HepG2 (cell line): ENCODE data around the gene ST6GALNAC4. TPM values are rescaled to one million over a fixed set of nuclear protein-coding genes. Genes with fewer than 3 reads are reported as not detected.

Source experiments
- EP300 ChIP-seq, 3 experiments: sonication (generic) in 1 of 3; formaldehyde crosslinking in 1 of 3; IDR thresholded peaks; 2 replicates each; pipeline versions ENCODE4 v1.5.1 to v1.6.1; 2011 to 2020; ENCODE audit warnings: low read depth in 2 of 3, low read length in 2 of 3, borderline replicate concordance in 1 of 3, improper control_type of control experiment in 1 of 3, mild to moderate bottlenecking in 1 of 3, missing genetic modification reagents in 1 of 3, moderate library complexity in 1 of 3
- HOXA3 ChIP-seq: sonication (generic); formaldehyde crosslinking; IDR thresholded peaks from 2 replicates; pipeline ENCODE4 v1.5.0; 2020; ENCODE audit warnings: missing genetic modification reagents
- MATR3 ChIP-seq: sonication (generic); formaldehyde crosslinking; IDR thresholded peaks from 2 replicates; pipeline ENCODE4 v1.4.0; 2020; ENCODE audit warnings: missing genetic modification reagents
- MYC ChIP-seq: sonication (generic); formaldehyde crosslinking; IDR thresholded peaks from 2 replicates; pipeline ENCODE4 v1.9.0; 2021; ENCODE audit warnings: missing genetic modification reagents, borderline replicate concordance
- NCOA2 ChIP-seq: sonication (generic); formaldehyde crosslinking; IDR thresholded peaks from 2 replicates; pipeline ENCODE4 v1.8.0; 2022; ENCODE audit warnings: inconsistent platforms
- NCOA5 ChIP-seq: sonication (generic); formaldehyde crosslinking; IDR thresholded peaks from 2 replicates; pipeline ENCODE4 v1.4.0; 2020; ENCODE audit warnings: missing genetic modification reagents
- ZNF136 ChIP-seq: sonication (generic); formaldehyde crosslinking; IDR thresholded peaks from 2 replicates; pipeline ENCODE4 v1.8.1; 2022; ENCODE audit warnings: low read depth, mild to moderate bottlenecking, moderate library complexity, missing genetic modification reagents
- ZNF138 ChIP-seq: sonication (generic); formaldehyde crosslinking; IDR thresholded peaks from 2 replicates; pipeline ENCODE4 v1.5.0; 2020; ENCODE audit warnings: mild to moderate bottlenecking, low read depth, missing genetic modification reagents
- ZNF17 ChIP-seq: sonication (generic); formaldehyde crosslinking; IDR thresholded peaks from 2 replicates; pipeline ENCODE4 v1.5.0; 2020; ENCODE audit warnings: mild to moderate bottlenecking, missing genetic modification reagents
- ZNF343 ChIP-seq: sonication (generic); formaldehyde crosslinking; IDR thresholded peaks from 2 replicates; pipeline ENCODE4 v1.4.0; 2020; ENCODE audit warnings: mild to moderate bottlenecking, missing genetic modification reagents
- ZNF768 ChIP-seq: sonication (generic); formaldehyde crosslinking; IDR thresholded peaks from 2 replicates; pipeline ENCODE4 v1.4.0; 2020; ENCODE audit warnings: missing genetic modification reagents
- polyA plus RNA-seq, 8 experiments: library from polyadenylated mRNA; depleted of rRNA in 3 of 8; stranded (reverse) in 7 of 8; unstranded in 1 of 8; fragments of >200 nt; fragmentation: Illumina TruSeq in 4 of 8; extraction: Trizol in 4 of 8; gene quantifications; 2 replicates each; pipeline versions ENCODE4 v1.2.1 to v1.2.3, GENCODE V29; 2011 to 2016; ENCODE audit warnings: low read depth in 4 of 8, missing spikeins in 1 of 8, mixed read lengths in 1 of 8; ENCODE audit not compliant: insufficient read depth in 1 of 8
- total RNA-seq, 5 experiments: library from RNA; depleted of rRNA; stranded (reverse); fragments of >200 nt; fragmentation: Illumina TruSeq; extraction: Trizol; gene quantifications; 2 replicates each; pipeline ENCODE4 v1.2.3, GENCODE V29; 2016; ENCODE audit warnings: low read depth in 1 of 5
- TF ChIP-seq, protein P1 (sequence below): sonication (generic); formaldehyde crosslinking; IDR thresholded peaks from 2 replicates; pipeline ENCODE4 v1.4.0; 2020; ENCODE audit warnings: missing genetic modification reagents
- TF ChIP-seq, protein P2 (sequence below): sonication (generic); formaldehyde crosslinking; IDR thresholded peaks from 2 replicates; pipeline ENCODE4 v1.5.0; 2020; ENCODE audit warnings: missing genetic modification reagents
- TF ChIP-seq, protein P3 (sequence below): sonication (generic); formaldehyde crosslinking; IDR thresholded peaks from 2 replicates; pipeline ENCODE4 v1.9.0; 2021; ENCODE audit warnings: missing genetic modification reagents, borderline replicate concordance
- TF ChIP-seq, protein P4 (sequence below): sonication (generic); formaldehyde crosslinking; IDR thresholded peaks from 2 replicates; pipeline ENCODE4 v1.4.0; 2020; ENCODE audit warnings: missing genetic modification reagents, borderline replicate concordance
- TF ChIP-seq, protein P5 (sequence below): IDR thresholded peaks from 2 replicates; pipeline ENCODE4 v1.6.1; 2012; ENCODE audit warnings: low read depth, low read length, improper control_type of control experiment

ST6GALNAC4 gene
- total and polyA plus RNA-seq, 2 of the 13 experiments (the other 11 are each of a cell fraction or from before 2014, with no cell fraction given) = 18.8 to 27.7 TPM

DNA sequence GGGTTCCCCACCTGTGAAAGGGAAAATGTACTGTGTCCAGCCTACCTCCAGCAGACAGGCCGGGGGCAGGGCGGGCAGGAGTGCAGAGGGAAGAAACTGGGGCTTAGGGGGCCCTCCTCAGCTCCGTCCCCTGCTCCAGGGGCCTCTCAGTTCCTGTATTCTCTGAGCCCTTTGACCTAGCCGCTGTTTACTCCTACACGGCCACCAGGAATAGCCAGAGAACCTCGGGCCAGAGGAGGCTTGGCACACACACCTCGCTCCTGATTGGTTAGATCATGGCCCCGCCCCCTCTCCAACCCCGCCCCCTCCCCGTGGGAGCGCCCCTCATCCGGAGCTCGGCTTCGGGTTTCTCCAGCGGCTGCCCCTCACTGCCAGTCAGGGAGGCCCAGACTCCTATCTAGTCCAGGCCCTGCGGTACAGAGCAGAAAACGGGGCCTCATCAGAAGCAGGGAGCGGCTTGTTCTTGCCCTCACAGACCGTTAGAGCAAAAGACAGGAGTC lies 19.6 kb downstream of the ST6GALNAC4 start (continued):
- TF ChIP-seq, protein P1, sequence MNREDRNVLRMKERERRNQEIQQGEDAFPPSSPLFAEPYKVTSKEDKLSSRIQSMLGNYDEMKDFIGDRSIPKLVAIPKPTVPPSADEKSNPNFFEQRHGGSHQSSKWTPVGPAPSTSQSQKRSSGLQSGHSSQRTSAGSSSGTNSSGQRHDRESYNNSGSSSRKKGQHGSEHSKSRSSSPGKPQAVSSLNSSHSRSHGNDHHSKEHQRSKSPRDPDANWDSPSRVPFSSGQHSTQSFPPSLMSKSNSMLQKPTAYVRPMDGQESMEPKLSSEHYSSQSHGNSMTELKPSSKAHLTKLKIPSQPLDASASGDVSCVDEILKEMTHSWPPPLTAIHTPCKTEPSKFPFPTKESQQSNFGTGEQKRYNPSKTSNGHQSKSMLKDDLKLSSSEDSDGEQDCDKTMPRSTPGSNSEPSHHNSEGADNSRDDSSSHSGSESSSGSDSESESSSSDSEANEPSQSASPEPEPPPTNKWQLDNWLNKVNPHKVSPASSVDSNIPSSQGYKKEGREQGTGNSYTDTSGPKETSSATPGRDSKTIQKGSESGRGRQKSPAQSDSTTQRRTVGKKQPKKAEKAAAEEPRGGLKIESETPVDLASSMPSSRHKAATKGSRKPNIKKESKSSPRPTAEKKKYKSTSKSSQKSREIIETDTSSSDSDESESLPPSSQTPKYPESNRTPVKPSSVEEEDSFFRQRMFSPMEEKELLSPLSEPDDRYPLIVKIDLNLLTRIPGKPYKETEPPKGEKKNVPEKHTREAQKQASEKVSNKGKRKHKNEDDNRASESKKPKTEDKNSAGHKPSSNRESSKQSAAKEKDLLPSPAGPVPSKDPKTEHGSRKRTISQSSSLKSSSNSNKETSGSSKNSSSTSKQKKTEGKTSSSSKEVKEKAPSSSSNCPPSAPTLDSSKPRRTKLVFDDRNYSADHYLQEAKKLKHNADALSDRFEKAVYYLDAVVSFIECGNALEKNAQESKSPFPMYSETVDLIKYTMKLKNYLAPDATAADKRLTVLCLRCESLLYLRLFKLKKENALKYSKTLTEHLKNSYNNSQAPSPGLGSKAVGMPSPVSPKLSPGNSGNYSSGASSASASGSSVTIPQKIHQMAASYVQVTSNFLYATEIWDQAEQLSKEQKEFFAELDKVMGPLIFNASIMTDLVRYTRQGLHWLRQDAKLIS (CRISPR knock-in tag) = no peak
- TF ChIP-seq ZNF17 (no peak), NCOA2 (peak; percentile 52; the same call in 1 of the 2 replicates), ZNF343 (CRISPR knock-in tag) (no peak), NCOA5 (CRISPR knock-in tag) (no peak), ZNF138 (CRISPR knock-in tag) (no peak), MYC (CRISPR knock-in tag) (no peak), HOXA3 (CRISPR knock-in tag) (no peak; the same call in 1 of the 2 replicates), ZNF136 (CRISPR knock-in tag) (no peak), MATR3 (CRISPR knock-in tag) (no peak), EP300 (IDR thresholded peaks at IDR 0.05; ENCODE audit: low read depth in 2 of 2, low read length in 2 of 2) (peak in 1 of 2 experiments; percentile 79; a peak in 2 of 4 replicates), EP300 (CRISPR knock-in tag; IDR thresholded peaks at IDR 0.05; ENCODE audit: borderline replicate concordance) (peak; percentile 62; the same call in 1 of the 2 replicates), ZNF768 (no peak)
- TF ChIP-seq, protein P2, sequence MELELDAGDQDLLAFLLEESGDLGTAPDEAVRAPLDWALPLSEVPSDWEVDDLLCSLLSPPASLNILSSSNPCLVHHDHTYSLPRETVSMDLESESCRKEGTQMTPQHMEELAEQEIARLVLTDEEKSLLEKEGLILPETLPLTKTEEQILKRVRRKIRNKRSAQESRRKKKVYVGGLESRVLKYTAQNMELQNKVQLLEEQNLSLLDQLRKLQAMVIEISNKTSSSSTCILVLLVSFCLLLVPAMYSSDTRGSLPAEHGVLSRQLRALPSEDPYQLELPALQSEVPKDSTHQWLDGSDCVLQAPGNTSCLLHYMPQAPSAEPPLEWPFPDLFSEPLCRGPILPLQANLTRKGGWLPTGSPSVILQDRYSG (CRISPR knock-in tag) = no peak
- TF ChIP-seq, protein P3, sequence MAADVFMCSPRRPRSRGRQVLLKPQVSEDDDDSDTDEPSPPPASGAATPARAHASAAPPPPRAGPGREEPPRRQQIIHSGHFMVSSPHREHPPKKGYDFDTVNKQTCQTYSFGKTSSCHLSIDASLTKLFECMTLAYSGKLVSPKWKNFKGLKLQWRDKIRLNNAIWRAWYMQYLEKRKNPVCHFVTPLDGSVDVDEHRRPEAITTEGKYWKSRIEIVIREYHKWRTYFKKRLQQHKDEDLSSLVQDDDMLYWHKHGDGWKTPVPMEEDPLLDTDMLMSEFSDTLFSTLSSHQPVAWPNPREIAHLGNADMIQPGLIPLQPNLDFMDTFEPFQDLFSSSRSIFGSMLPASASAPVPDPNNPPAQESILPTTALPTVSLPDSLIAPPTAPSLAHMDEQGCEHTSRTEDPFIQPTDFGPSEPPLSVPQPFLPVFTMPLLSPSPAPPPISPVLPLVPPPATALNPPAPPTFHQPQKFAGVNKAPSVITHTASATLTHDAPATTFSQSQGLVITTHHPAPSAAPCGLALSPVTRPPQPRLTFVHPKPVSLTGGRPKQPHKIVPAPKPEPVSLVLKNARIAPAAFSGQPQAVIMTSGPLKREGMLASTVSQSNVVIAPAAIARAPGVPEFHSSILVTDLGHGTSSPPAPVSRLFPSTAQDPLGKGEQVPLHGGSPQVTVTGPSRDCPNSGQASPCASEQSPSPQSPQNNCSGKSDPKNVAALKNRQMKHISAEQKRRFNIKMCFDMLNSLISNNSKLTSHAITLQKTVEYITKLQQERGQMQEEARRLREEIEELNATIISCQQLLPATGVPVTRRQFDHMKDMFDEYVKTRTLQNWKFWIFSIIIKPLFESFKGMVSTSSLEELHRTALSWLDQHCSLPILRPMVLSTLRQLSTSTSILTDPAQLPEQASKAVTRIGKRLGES (CRISPR knock-in tag) = no peak
- TF ChIP-seq, protein P4, sequence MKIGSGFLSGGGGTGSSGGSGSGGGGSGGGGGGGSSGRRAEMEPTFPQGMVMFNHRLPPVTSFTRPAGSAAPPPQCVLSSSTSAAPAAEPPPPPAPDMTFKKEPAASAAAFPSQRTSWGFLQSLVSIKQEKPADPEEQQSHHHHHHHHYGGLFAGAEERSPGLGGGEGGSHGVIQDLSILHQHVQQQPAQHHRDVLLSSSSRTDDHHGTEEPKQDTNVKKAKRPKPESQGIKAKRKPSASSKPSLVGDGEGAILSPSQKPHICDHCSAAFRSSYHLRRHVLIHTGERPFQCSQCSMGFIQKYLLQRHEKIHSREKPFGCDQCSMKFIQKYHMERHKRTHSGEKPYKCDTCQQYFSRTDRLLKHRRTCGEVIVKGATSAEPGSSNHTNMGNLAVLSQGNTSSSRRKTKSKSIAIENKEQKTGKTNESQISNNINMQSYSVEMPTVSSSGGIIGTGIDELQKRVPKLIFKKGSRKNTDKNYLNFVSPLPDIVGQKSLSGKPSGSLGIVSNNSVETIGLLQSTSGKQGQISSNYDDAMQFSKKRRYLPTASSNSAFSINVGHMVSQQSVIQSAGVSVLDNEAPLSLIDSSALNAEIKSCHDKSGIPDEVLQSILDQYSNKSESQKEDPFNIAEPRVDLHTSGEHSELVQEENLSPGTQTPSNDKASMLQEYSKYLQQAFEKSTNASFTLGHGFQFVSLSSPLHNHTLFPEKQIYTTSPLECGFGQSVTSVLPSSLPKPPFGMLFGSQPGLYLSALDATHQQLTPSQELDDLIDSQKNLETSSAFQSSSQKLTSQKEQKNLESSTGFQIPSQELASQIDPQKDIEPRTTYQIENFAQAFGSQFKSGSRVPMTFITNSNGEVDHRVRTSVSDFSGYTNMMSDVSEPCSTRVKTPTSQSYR (CRISPR knock-in tag) = peak; percentile 61; the same call in 1 of the 2 replicates
- TF ChIP-seq, protein P5, sequence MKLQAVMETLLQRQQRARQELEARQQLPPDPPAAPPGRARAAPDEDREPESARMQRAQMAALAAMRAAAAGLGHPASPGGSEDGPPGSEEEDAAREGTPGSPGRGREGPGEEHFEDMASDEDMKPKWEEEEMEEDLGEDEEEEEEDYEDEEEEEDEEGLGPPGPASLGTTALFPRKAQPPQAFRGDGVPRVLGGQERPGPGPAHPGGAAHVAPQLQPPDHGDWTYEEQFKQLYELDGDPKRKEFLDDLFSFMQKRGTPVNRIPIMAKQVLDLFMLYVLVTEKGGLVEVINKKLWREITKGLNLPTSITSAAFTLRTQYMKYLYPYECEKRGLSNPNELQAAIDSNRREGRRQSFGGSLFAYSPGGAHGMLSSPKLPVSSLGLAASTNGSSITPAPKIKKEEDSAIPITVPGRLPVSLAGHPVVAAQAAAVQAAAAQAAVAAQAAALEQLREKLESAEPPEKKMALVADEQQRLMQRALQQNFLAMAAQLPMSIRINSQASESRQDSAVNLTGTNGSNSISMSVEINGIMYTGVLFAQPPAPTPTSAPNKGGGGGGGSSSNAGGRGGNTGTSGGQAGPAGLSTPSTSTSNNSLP = no peak
